Measurements from ENCODE around the gene TERT. TPM values are rescaled to one million over a fixed set of nuclear protein-coding genes. Genes with fewer than 3 reads are reported as not detected.

The TERT gene
- total RNA-seq, 1 donor from 2014 or later = not detected

DNA sequence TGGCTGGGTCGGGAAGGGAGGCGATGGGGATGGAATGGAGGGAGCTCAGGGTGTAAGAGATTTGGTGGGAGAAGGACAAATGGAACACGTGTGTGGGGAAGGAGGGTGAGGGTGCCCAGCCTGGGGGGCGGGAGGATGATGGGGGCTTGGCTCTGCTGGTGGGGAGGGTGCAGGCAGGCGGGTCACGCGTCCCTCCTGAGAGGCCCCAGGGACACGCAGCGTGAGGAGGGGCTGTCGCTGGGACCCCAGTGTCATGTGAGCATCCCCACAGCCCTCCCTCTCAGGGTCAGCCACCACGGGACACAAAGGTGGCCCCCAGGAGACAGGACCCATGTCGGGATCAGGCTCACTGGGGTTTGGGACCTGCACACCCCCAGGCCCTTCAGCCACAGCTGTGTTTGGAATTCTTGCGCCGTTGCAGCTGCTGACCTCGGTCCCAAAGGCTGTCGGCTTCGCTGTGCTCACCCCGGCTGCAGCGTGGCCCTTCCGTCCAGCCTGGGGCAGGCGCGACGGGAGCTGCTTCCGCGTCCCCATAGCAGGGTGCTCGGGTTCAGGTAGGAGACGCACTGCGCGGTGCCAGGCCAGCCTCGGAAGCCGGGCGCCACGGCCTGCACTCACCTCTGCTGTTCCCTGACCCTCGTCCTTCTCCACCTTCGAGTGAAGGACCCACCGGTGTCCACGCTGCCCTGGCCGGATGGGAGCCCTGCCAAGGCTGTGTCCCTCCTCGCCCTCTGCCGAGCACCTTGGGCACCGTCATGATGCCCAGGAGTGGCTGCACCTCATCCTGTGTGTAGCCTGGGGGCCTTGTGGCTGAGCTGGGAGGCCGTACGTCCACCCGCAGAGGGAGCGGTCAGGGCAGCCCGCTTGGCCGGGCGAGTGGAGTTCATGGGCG lies 88.1 kb downstream of the TERT start:
- DNase-seq (ENCODE audit: low read depth in 2 of 2) = no peak

DNA sequence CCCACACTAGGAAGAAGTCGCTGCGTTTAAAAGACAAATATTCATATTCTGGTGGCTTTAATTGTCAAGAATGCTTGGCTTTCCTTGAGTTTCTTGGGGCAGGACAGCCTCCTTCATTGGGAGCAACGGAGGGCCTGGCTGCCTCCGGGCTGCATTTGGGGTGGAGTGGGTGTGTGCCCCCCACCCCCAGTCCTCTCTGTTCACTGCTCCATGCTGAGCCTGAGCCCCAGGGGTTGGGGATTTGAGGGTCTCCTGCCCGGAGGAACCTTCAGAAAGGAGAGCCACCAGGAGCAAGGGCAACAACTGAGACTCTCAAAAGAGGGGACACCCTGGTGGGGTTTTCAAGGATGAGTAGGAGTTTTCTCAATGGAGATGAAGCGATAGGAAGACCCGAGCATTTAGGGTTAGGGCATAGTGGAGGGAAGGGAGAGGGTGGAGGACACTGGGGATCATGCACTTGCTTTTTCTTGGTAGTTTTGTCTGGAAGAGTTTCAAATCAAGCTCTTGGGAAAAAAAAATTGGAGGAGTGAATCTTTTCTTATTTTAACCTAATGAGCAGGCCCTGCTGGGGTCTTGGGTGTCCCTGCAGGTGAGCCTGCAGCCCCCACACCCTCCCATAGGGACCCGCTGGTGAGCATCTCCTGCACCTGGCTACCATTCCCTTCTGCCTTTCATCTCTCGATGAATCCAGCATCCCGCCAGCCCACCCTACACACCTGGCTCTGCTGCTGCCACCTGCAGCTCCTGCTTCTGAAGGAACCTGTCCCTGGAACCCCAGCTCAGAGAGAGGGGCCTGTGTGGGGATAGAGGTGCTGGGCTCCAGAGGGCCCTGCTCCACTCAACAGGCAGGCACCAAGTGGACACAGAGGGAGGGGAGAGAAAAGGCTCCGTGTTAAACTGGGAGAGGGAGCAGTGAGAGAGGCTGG lies 89.3 kb downstream of the TERT start:
- DNase-seq (ENCODE audit: low read depth in 2 of 2) = no peak

DNA sequence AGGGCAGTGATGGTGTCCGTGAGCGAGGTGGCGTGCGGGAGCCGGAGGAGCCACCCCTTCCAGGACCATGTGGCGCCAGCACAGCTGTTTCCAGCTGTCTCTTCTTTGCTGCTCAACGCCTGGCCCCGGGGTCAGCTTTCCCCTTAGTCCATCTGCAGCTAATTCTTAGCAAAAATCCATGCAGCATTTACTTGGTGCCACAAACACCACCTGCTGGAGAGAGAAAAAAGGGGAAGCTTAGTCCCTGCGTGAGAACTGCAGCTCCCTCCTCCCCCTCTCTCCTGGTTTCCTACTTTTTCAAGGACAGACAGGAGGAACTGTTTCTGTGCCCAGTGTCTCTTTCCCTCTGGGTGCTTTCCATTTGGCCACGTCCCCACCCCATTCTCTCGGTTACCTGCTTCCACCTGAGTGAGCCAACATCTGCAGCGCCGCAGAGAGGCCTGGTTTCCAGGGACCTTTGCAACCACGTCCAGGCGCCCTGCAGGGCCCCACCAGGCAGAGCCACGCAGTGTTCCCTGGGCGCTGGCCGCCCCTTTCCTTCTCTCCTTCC lies 90.1 kb downstream of the TERT start:
- peak in 1 of 2 donors; percentile 13 for DNase-seq (ENCODE audit: low read depth in 2 of 2)

DNA sequence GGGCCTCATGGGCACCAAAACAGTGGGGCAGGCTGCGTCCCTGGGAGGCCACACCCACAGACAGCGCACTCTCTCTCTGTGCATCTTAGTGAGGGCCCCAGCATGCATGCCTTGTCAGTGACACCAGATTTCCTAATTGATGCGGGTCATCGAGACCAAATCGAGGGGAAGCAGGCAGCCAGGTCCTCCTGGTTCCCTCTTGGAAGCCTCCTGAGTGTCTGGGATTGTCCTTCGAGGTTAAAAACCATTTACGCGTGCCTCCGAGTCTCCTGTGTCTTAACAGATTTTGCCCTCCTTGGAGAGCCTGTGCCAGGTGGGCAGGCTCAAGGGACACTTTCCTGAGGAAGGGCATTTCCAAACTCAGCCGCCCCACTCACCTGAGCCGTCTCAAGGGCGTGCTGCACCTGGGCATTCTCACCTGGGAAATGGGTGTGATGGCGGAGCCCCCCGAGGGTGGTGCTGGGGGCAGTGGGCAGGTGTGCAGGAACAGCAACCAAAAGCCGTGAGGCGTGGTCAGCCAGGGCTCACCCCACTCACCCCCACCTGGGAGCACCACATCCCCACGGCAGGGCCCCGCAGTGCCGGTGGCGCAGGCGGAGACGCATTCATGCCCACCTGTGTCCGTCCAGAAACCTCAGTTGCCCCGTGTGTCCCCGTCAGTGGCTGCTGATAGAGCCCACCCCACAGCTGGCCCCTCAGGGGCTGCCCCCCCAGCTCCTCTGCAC lies 90.7 kb downstream of the TERT start:
- no peak for DNase-seq (ENCODE audit: low read depth in 2 of 2)

DNA sequence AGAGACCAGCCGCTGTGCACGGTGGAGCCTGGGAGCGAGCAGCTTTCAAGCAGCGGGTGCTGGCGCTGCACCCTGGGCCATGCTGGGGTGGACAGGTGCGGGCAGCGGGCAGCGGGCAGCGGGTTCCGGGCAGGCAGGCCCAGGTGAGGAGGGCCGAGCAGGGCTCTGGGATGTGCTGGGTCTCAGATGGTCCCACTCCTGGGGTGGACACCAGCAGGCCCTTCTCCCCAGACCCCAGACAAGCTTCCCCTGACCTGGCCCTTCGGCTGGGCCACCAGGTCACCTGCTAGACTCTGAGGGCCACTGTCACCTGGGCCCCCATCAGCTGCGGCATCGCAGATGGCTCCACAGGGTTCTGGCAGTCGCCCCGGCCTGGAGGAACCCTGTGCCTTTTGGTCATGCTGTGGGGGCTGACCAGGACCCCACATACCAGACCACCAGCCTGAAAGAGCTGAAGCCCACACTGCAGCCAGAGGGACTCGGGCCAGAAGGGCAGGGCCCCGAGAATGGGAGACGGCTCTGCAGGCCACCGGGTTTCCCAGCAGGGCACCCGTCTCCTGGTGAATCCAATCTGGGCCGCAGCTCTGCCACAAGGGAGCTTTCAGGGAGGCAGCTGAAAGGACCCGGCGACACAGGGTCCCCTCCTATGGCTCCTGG lies 91.4 kb downstream of the TERT start:
- DNase-seq (ENCODE audit: low read depth in 2 of 2) = no peak

Other genes starting within 250 kb of the TERT start
- 20.2 and 32.2 TPM in 2 replicates for gene SLC12A7, start 183.0 kb downstream of the TERT start, total RNA-seq
- not detected in 2 replicates for gene SLC6A19, start 93.5 kb downstream of the TERT start, total RNA-seq
- gene SLC6A18, start 69.7 kb downstream of the TERT start, total RNA-seq = not detected in 2 replicates
- 256 and 260 TPM in 2 replicates for gene CLPTM1L, start 50.0 kb upstream of the TERT start, total RNA-seq
- gene SLC6A3, start 150.4 kb upstream of the TERT start, total RNA-seq = not detected in 2 replicates
- 18.7 and 26.3 TPM in 2 replicates for gene LPCAT1, start 228.9 kb upstream of the TERT start, total RNA-seq

Data from dermis microvascular lymphatic vessel endothelial cell (primary cell).